ENCODE measurements around the gene GMDS.

- TF ChIP-seq, protein P1, sequence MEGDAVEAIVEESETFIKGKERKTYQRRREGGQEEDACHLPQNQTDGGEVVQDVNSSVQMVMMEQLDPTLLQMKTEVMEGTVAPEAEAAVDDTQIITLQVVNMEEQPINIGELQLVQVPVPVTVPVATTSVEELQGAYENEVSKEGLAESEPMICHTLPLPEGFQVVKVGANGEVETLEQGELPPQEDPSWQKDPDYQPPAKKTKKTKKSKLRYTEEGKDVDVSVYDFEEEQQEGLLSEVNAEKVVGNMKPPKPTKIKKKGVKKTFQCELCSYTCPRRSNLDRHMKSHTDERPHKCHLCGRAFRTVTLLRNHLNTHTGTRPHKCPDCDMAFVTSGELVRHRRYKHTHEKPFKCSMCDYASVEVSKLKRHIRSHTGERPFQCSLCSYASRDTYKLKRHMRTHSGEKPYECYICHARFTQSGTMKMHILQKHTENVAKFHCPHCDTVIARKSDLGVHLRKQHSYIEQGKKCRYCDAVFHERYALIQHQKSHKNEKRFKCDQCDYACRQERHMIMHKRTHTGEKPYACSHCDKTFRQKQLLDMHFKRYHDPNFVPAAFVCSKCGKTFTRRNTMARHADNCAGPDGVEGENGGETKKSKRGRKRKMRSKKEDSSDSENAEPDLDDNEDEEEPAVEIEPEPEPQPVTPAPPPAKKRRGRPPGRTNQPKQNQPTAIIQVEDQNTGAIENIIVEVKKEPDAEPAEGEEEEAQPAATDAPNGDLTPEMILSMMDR (IDR thresholded peaks at IDR 0.05; ENCODE audit: low read depth, low read length): no peak
- TF ChIP-seq EZH2phosphoT487 (IDR thresholded peaks at IDR 0.05; ENCODE audit: low read depth): no peak
These were observed 398.8 kb downstream of the GMDS start for GRCh38 chr6:1846611-1847010.

Measured in OCI-LY3 (cell line).